Stimulated activated CD8-positive, alpha-beta memory T cell treated with anti-CD3 and anti-CD28 coated beads, Interleukin-4, amount 100 ng/mL, for 4 hours (primary cell): ENCODE measurements around the gene TPRA1.
"Not testable (repeated sequence)": the region's sequence is repeated elsewhere in the genome, so short reads cannot be mapped to it uniquely, and the experiment has no call there.

ENCODE experiments used
- DNase-seq, 2 donors: peaks; one replicate each; pipeline ENCODE4 v3.0.0-alpha.2; 2020; ENCODE audit warnings: low read depth in 2 of 2, low spot score in 1 of 2

Gene TPRA1

GRCh38 chr3:127616836-127617605 lies 26.5 kb upstream of the TPRA1 start:
- no peak for DNase-seq

- no peak for DNase-seq
Observed at GRCh38 chr3:127615631-127616305, 25.2 kb upstream of the TPRA1 start.

GRCh38 chr3:127614928-127615589 lies 24.5 kb upstream of the TPRA1 start:
- no peak for DNase-seq

GRCh38 chr3:127613406-127613805 lies 22.9 kb upstream of the TPRA1 start:
- DNase-seq = no peak

GRCh38 chr3:127612966-127613365 lies 22.4 kb upstream of the TPRA1 start:
- DNase-seq = no peak

- DNase-seq = no peak
Observed at GRCh38 chr3:127611251-127611650, 20.7 kb upstream of the TPRA1 start.

- no peak for DNase-seq
Observed at GRCh38 chr3:127610105-127610504, 19.6 kb upstream of the TPRA1 start.

- no peak for DNase-seq
Observed at GRCh38 chr3:127608362-127608718, 17.8 kb upstream of the TPRA1 start.

GRCh38 chr3:127607675-127608361 lies 17.3 kb upstream of the TPRA1 start:
- DNase-seq = no peak

GRCh38 chr3:127606981-127607595 lies 16.6 kb upstream of the TPRA1 start:
- DNase-seq = no peak

- no peak for DNase-seq
Observed at GRCh38 chr3:127606086-127606805, 15.7 kb upstream of the TPRA1 start.

- DNase-seq = not testable (repeated sequence)
Observed at GRCh38 chr3:127605547-127605946, 15.0 kb upstream of the TPRA1 start.

GRCh38 chr3:127604546-127605165 lies 14.1 kb upstream of the TPRA1 start:
- DNase-seq = no peak

GRCh38 chr3:127604035-127604434 lies 13.5 kb upstream of the TPRA1 start:
- no peak for DNase-seq

- no peak for DNase-seq
Observed at GRCh38 chr3:127600749-127601456, 10.4 kb upstream of the TPRA1 start.

GRCh38 chr3:127598841-127599570 lies 8.5 kb upstream of the TPRA1 start:
- DNase-seq = no peak

GRCh38 chr3:127597020-127597771 lies 6.7 kb upstream of the TPRA1 start:
- no peak for DNase-seq

GRCh38 chr3:127595303-127595702 lies 4.8 kb upstream of the TPRA1 start:
- DNase-seq = no peak
